GM12878 (cell line): ENCODE measurements around the gene SLF1. TPM values are rescaled to one million over a fixed set of nuclear protein-coding genes. Genes with fewer than 3 reads are reported as not detected.
A peak's percentile ranks its signal among the peaks of the same experiment; 100 is the strongest.
"Not testable (repeated sequence)": the region's sequence is repeated elsewhere in the genome, so short reads cannot be mapped to it uniquely, and the experiment has no call there.

ENCODE experiments used
- ATAC-seq: fragments of 200-7000 bp; cut with Tn5 transposase; 3 replicates; pipeline ENCODE4 v1.9.1; 2020; ENCODE audit warnings: mild to moderate bottlenecking, moderate library complexity
- BruUV-seq: library from RNA; stranded (reverse); fragments of 400-500 nt; replicated peaks from 2 replicates; lab custom pipeline; 2021; lab: Mats Ljungman, UMichigan
- CTCF ChIA-PET: fragments of 300-600 bp; sonication (Branson Sonifier 250); formaldehyde crosslinking; extraction: SDS; loops from one replicate; lab custom pipeline; 2021; ENCODE audit warnings: inconsistent platforms; lab: Yijun Ruan, JAX
- POLR2A ChIA-PET: fragments of 350-600 bp; formaldehyde crosslinking; extraction: SDS; loops from one replicate; lab custom pipeline; 2021; ENCODE audit warnings: inconsistent platforms; lab: Charles Lee
- RAD21 ChIA-PET: fragments of 300-600 bp; sonication (Branson Sonifier 250); formaldehyde crosslinking; loops from one replicate; lab custom pipeline; 2023; ENCODE audit warnings: antibody characterized with exemption; ENCODE audit not compliant: unreplicated experiment; lab: Charles Lee
- SMC1A ChIA-PET: fragments of 300-600 bp; sonication (Branson Sonifier 250); formaldehyde crosslinking; loops from one replicate; lab custom pipeline; 2023; ENCODE audit not compliant: unreplicated experiment, uncharacterized antibody; lab: Charles Lee
- DNase-seq: peaks from one replicate; pipeline ENCODE4 v3.0.0-alpha.2; 2011; ENCODE audit warnings: low read depth, low spot score
- FAIRE-seq: peaks from 3 replicates; lab custom pipeline; 2011; peaks lifted over from hg19 to GRCh38; lab: Jason Lieb, UNC
- H2AFZ ChIP-seq: 2 replicates; pipeline ENCODE4 v1.6.0; 2011; ENCODE audit warnings: low read depth, low read length, control low read depth; ENCODE audit not compliant: control insufficient read depth
- H3K27ac ChIP-seq: 2 replicates; pipeline ENCODE4 v1.5.1; 2011; ENCODE audit warnings: control low read depth; ENCODE audit not compliant: control insufficient read depth, insufficient read depth
- H3K27me3 ChIP-seq, 2 experiments: replicated peaks in 1 of 2; 2 replicates each; pipeline versions ENCODE4 v1.6.0 to v1.6.1; 2011; ENCODE audit warnings: low read length in 1 of 2; ENCODE audit not compliant: control insufficient read depth in 2 of 2, insufficient read depth in 2 of 2
- H3K36me3 ChIP-seq, 2 experiments: 2 replicates each; pipeline ENCODE4 v1.5.1; 2011; ENCODE audit warnings: low read length in 1 of 2; ENCODE audit not compliant: control insufficient read depth in 2 of 2, insufficient read depth in 2 of 2
- H3K4me1 ChIP-seq: 2 replicates; pipeline ENCODE4 v1.6.1; 2011; ENCODE audit warnings: mild to moderate bottlenecking, low read length, moderate library complexity, mixed read lengths; ENCODE audit not compliant: control insufficient read depth, insufficient read depth
- H3K4me2 ChIP-seq: 2 replicates; pipeline ENCODE4 v1.6.0; 2011; ENCODE audit warnings: control low read depth; ENCODE audit not compliant: control insufficient read depth, insufficient read depth
- H3K4me3 ChIP-seq: fragments of 200-600 bp; sonication (generic); 2 replicates; pipeline ENCODE4 v1.5.1; 2016
- H3K79me2 ChIP-seq: 2 replicates; pipeline ENCODE4 v1.6.0; 2011; ENCODE audit warnings: low read length; ENCODE audit not compliant: control insufficient read depth, insufficient read depth
- H3K9ac ChIP-seq: 2 replicates; pipeline ENCODE4 v1.8.0; 2011; ENCODE audit warnings: low read length, control low read depth, mixed read lengths; ENCODE audit not compliant: control insufficient read depth, insufficient read depth
- H3K9me3 ChIP-seq: replicated peaks from 3 replicates; pipeline ENCODE4 v1.5.1; 2011; ENCODE audit warnings: mild to moderate bottlenecking, low read length; ENCODE audit not compliant: control insufficient read depth, insufficient read depth
- H4K20me1 ChIP-seq: 2 replicates; pipeline ENCODE4 v1.6.0; 2011; ENCODE audit not compliant: control insufficient read depth, insufficient read depth
- ATF7 ChIP-seq: fragments of 450-650 bp; IDR thresholded peaks from 2 replicates; pipeline ENCODE4 v1.6.1; 2016; ENCODE audit warnings: low read depth, mild to moderate bottlenecking
- CHD1 ChIP-seq: IDR thresholded peaks from 2 replicates; pipeline ENCODE4 v1.6.1; 2012; ENCODE audit warnings: low read depth, low read length, improper control_type of control experiment
- EP300 ChIP-seq, 2 experiments: fragments of 150-350 bp in 1 of 2; IDR thresholded peaks; 2 replicates each; pipeline ENCODE4 v1.6.1; 2011 to 2012; ENCODE audit warnings: low read depth in 2 of 2, low read length in 2 of 2, borderline replicate concordance in 1 of 2, improper control_type of control experiment in 1 of 2, inconsistent platforms in 1 of 2; ENCODE audit not compliant: control insufficient read depth in 1 of 2
- MEF2B ChIP-seq: fragments of 450-650 bp; IDR thresholded peaks from 2 replicates; pipeline ENCODE4 v1.6.1; 2018; ENCODE audit warnings: mild to moderate bottlenecking, moderate library complexity; ENCODE audit not compliant: partially characterized antibody, poor library complexity, severe bottlenecking
- RUNX3 ChIP-seq: IDR thresholded peaks from 2 replicates; pipeline ENCODE4 v1.6.1; 2012; ENCODE audit warnings: low read length, inconsistent platforms
- SKIL ChIP-seq: fragments of 450-650 bp; IDR thresholded peaks from 2 replicates; pipeline ENCODE4 v1.6.1; 2017; ENCODE audit warnings: mild to moderate bottlenecking, low read depth, inconsistent platforms; ENCODE audit not compliant: poor library complexity, severe bottlenecking
- ZNF217 ChIP-seq: fragments of 450-650 bp; IDR thresholded peaks from 2 replicates; pipeline ENCODE4 v1.6.1; 2017; ENCODE audit warnings: antibody characterized with exemption, mild to moderate bottlenecking
- WGBS: methylation state at CpG from one replicate; pipeline ENCODE4 v1.1.6; 2016; ENCODE audit warnings: low lambda C conversion rate; ENCODE audit not compliant: insufficient replicate concordance, insufficient coverage; ENCODE audit errors: missing lambda C conversion rate; 5-methylcytosine and 5-hydroxymethylcytosine counted together
- in situ Hi-C: fragments of 300-500 bp; cut with MboI; formaldehyde crosslinking; loops from 9 replicates; pipeline ENCODE4 v1.14.3; 2018; ENCODE audit warnings: mixed read lengths
- intact Hi-C: fragments of 100-400 bp; cut with micrococcal nuclease; formaldehyde crosslinking; loops from one replicate; pipeline ENCODE4 v1.14.2; 2022; ENCODE audit not compliant: unreplicated experiment
- polyA plus RNA-seq, 11 experiments: library from polyadenylated mRNA; depleted of rRNA in 4 of 11; unstranded in 6 of 11; stranded (reverse) in 5 of 11; fragments of >200 nt; fragmentation: Nextera tagmentation in 4 of 11; fragmentation: Illumina TruSeq in 1 of 11; extraction: Ambion mirVana in 4 of 11; extraction: Trizol in 1 of 11; gene quantifications; 1 replicate in 1 of 11; 2 replicates in 10 of 11; pipeline versions ENCODE4 v1.2.1 to v1.2.3, GENCODE V29; 2011 to 2016; ENCODE audit warnings: inconsistent platforms in 2 of 11, missing spikeins in 2 of 11, low read depth in 1 of 11
- total RNA-seq, 4 experiments: library from RNA; depleted of rRNA in 3 of 4; stranded (reverse); fragments of >200 nt in 3 of 4; fragmentation: Illumina TruSeq in 1 of 4; extraction: Trizol in 1 of 4; gene quantifications; 2 replicates each; pipeline versions ENCODE4 v1.2.1 to v1.2.3, GENCODE V29; 2013 to 2021
- TF ChIP-seq, protein P1 (sequence below): fragments of 150-350 bp; IDR thresholded peaks from 2 replicates; pipeline ENCODE4 v1.6.1; 2016; ENCODE audit warnings: low read depth, low read length

SLF1 gene
- total and polyA plus RNA-seq, 10 of the 15 experiments (the other 5 are each of a cell fraction or from before 2014, with no cell fraction given) = 8.1 to 27.0 (median 13.4) TPM

- H3K4me2 ChIP-seq = no peak overlapping the region
- no peaks in the 10 kb centered on the region for H4K20me1 ChIP-seq
- ChIA-PET SMC1A (interaction anchor here (1.0 to 2.0 kb wide), 2 partner anchors 9 to 610 kb away, joined by 3 to 5 read pairs; no protein-coding TSS in a partner anchor), POLR2A (no interaction called here), RAD21 (no interaction called here), CTCF (interaction anchor here (2.3 kb wide), 1 partner anchor 9 kb away, joined by 5 read pairs; no protein-coding TSS in a partner anchor)
- no peak overlapping the region for H3K9ac ChIP-seq
- DNase-seq = no peak
- no peaks in the 10 kb centered on the region for H3K36me3 ChIP-seq
- no peak overlapping the region for H3K27ac ChIP-seq
- H3K4me3 ChIP-seq = no peak overlapping the region
- H3K79me2 ChIP-seq = no peaks in the 10 kb centered on the region
- H3K27me3 ChIP-seq = no peaks in the 10 kb centered on the region
- H3K9me3 ChIP-seq = no peaks in the 10 kb centered on the region
- FAIRE-seq = no peak
- intact Hi-C loops (no loop called here), in situ Hi-C loops (no loop called here)
- no peak overlapping the region for H2AFZ ChIP-seq
- no peaks in the 10 kb centered on the region for H3K4me1 ChIP-seq
- peak; percentile 30; the same call in 2 of the 3 replicates for ATAC-seq
- TF ChIP-seq, protein P1, sequence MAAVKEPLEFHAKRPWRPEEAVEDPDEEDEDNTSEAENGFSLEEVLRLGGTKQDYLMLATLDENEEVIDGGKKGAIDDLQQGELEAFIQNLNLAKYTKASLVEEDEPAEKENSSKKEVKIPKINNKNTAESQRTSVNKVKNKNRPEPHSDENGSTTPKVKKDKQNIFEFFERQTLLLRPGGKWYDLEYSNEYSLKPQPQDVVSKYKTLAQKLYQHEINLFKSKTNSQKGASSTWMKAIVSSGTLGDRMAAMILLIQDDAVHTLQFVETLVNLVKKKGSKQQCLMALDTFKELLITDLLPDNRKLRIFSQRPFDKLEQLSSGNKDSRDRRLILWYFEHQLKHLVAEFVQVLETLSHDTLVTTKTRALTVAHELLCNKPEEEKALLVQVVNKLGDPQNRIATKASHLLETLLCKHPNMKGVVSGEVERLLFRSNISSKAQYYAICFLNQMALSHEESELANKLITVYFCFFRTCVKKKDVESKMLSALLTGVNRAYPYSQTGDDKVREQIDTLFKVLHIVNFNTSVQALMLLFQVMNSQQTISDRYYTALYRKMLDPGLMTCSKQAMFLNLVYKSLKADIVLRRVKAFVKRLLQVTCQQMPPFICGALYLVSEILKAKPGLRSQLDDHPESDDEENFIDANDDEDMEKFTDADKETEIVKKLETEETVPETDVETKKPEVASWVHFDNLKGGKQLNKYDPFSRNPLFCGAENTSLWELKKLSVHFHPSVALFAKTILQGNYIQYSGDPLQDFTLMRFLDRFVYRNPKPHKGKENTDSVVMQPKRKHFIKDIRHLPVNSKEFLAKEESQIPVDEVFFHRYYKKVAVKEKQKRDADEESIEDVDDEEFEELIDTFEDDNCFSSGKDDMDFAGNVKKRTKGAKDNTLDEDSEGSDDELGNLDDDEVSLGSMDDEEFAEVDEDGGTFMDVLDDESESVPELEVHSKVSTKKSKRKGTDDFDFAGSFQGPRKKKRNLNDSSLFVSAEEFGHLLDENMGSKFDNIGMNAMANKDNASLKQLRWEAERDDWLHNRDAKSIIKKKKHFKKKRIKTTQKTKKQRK = no peak
- no peak for TF ChIP-seq ZNF217
- no peak for TF ChIP-seq CHD1
- TF ChIP-seq MEF2B = peak; percentile 33
- TF ChIP-seq SKIL = no peak
- peak; percentile 35; the same call in 1 of the 2 replicates for TF ChIP-seq ATF7
- peak in 1 of 2 experiments; percentile 44; a peak in 1 of 4 replicates for TF ChIP-seq EP300 (IDR thresholded peaks at IDR 0.05; ENCODE audit: borderline replicate concordance in 1 of 2, control insufficient read depth in 1 of 2, low read depth in 2 of 2, low read length in 2 of 2)
- peak; percentile 39; the same call in 1 of the 2 replicates for TF ChIP-seq RUNX3
- BruUV-seq = no TSS peak
Measured at GRCh38 chr5:94571415-94571814, 47.1 kb upstream of the SLF1 start.

DNA sequence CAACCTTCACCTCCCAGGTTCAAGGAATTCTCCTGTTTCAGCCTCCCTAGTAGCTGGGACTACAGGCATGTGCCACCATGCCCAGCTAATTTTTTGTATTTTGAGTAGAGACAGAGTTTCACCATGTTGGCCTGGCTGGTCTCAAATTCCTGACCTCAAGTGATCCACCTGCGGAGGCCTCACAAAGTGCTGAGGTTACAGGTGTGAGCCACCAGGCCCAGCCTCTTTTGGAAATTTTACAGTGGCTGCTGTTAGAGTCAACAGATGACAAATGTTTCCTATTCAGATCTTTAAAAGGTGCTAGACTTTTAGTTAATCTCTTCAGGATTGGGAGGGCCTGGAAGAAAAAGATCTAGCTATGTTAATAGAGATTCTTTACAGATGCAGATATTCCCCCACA lies 45.1 kb upstream of the SLF1 start:
- H4K20me1 ChIP-seq, H3K9me3 ChIP-seq, H3K27me3 ChIP-seq, H3K9ac ChIP-seq, CTCF ChIA-PET, BruUV-seq, H3K4me3 ChIP-seq, intact Hi-C loops, H3K79me2 ChIP-seq, H3K36me3 ChIP-seq, DNase-seq, ATAC-seq, in situ Hi-C loops, H3K27ac ChIP-seq, FAIRE-seq, H2AFZ ChIP-seq, H3K4me2 ChIP-seq: not testable (repeated sequence)
- ChIA-PET SMC1A (interaction anchor here (1.5 to 3.2 kb wide), 2 partner anchors 16 to 119 kb away, joined by 3 to 9 read pairs; no protein-coding TSS in a partner anchor), RAD21 (interaction anchor here (1.4 kb wide), 1 partner anchor 50 kb away, joined by 3 read pairs; no protein-coding TSS in a partner anchor), POLR2A (interaction anchor here (0.7 kb wide), 1 partner anchor 103 kb away, joined by 9 read pairs; no protein-coding TSS in a partner anchor)
- H3K4me1 ChIP-seq = peaks cover 10% of the 10 kb centered on the region
- WGBS = 100% methylated on average over 1 of the region's 1 CpG
